ENCODE measurements around the gene PHLDB3. TPM values are rescaled to one million over a fixed set of nuclear protein-coding genes. Genes with fewer than 3 reads are reported as not detected.

The PHLDB3 gene
- total and polyA plus RNA-seq, 12 donors: 4.0 to 10.0 (median 5.7) TPM

- intact Hi-C loops (cut with DNase I): no loop called here
- peaks cover 0 to 8% (median 5%) of the 10 kb centered on the region in 9 donors for H3K4me1 ChIP-seq
Measured at GRCh38 chr19:43479961-43480561, 24.5 kb downstream of the PHLDB3 start.

GRCh38 chr19:43479226-43479625, 25.3 kb downstream of the PHLDB3 start:
- DNase-seq (no peak), ATAC-seq (no peak)
- H3K4me3 ChIP-seq: no peak overlapping the region
- intact Hi-C loops (cut with DNase I): no loop called here
- H3K9me3 ChIP-seq: no peaks in the 10 kb centered on the region
- no peak overlapping the region for H3K27ac ChIP-seq
- TF ChIP-seq CTCF (IDR thresholded peaks at IDR 0.05): no peak
- no peaks in the 10 kb centered on the region for H3K27me3 ChIP-seq
- H3K36me3 ChIP-seq: peaks cover 0 to 19% (median 0%) of the 10 kb centered on the region in 9 donors
- peaks cover 0 to 15% (median 10%) of the 10 kb centered on the region in 9 donors for H3K4me1 ChIP-seq
- WGBS, 2 donors: 93 to 94% methylated on average over 15 of the region's 15 CpGs

More at GRCh38 chr19:43479961-43480561, 24.5 kb downstream of the PHLDB3 start:
- Histone ChIP-seq H3K9me3 (no peaks in the 10 kb centered on the region), H3K27ac (no peak overlapping the region), H3K27me3 (no peaks in the 10 kb centered on the region), H3K36me3 (peaks cover 0 to 19% (median 0%) of the 10 kb centered on the region in 9 donors), H3K4me3 (no peak overlapping the region)
- WGBS, 2 donors: 96 to 98% methylated on average over 4 of the region's 4 CpGs
- DNase-seq (no peak), ATAC-seq (no peak)
- no peak for TF ChIP-seq CTCF (IDR thresholded peaks at IDR 0.05)

GRCh38 chr19:43478323-43478722, 26.2 kb downstream of the PHLDB3 start:
- TF ChIP-seq CTCF (IDR thresholded peaks at IDR 0.05): no peak
- Histone ChIP-seq H3K4me3 (no peak overlapping the region), H3K27ac (no peak overlapping the region), H3K27me3 (no peaks in the 10 kb centered on the region), H3K9me3 (no peaks in the 10 kb centered on the region), H3K36me3 (peaks cover 0 to 19% (median 0%) of the 10 kb centered on the region in 9 donors), H3K4me1 (peaks cover 0 to 15% (median 10%) of the 10 kb centered on the region in 9 donors)
- DNase-seq (no peak), ATAC-seq (no peak)
- intact Hi-C loops (cut with DNase I): no loop called here
- WGBS, 2 donors: 90 to 92% methylated on average over 3 of the region's 3 CpGs

GRCh38 chr19:43476606-43477005, 27.9 kb downstream of the PHLDB3 start:
- H3K27ac ChIP-seq: peak overlapping the region in 2 of 10 donors; percentile 81 to 82

More at GRCh38 chr19:43476606-43477005, 27.9 kb downstream of the PHLDB3 start:
- H3K36me3 ChIP-seq: peaks cover 0 to 19% (median 0%) of the 10 kb centered on the region in 9 donors
- H3K27me3 ChIP-seq: no peaks in the 10 kb centered on the region
- no peak for TF ChIP-seq CTCF (IDR thresholded peaks at IDR 0.05)
- DNase-seq: no peak
- no peak for ATAC-seq
- no peak overlapping the region for H3K4me3 ChIP-seq
- H3K9me3 ChIP-seq: no peaks in the 10 kb centered on the region
- intact Hi-C loops (cut with DNase I): no loop called here
- peaks cover 0 to 15% (median 10%) of the 10 kb centered on the region in 9 donors for H3K4me1 ChIP-seq
